ENCODE measurements around the gene CST6. TPM values are rescaled to one million over a fixed set of nuclear protein-coding genes. Genes with fewer than 3 reads are reported as not detected.

CST6 gene
- total RNA-seq, 4 donors from 2014 or later: 7.1 to 53.1 (median 30.6) TPM

- H3K4me1 ChIP-seq: peaks cover 13 to 22% of the 10 kb centered on the region in 2 donors
- 91 to 95% methylated on average over 30 of the region's 30 CpGs for WGBS, 2 donors
- TF ChIP-seq CTCF (IDR thresholded peaks at IDR 0.05) (no peak), POLR2A (IDR thresholded peaks at IDR 0.05) (no peak)
- DNase-seq: no peak
- H3K36me3 ChIP-seq: peaks cover 54 to 59% of the 10 kb centered on the region in 2 donors
- H3K9me3 ChIP-seq: no peaks in the 10 kb centered on the region
- H3K27ac ChIP-seq: no peak overlapping the region
- intact Hi-C loops (cut with DNase I): loop anchor here (5.0 kb wide), 1 partner anchor 85 kb away; no protein-coding TSS in a partner anchor
- H3K4me3 ChIP-seq (replicated peaks in 1 of 3): no peak overlapping the region
- no peaks in the 10 kb centered on the region for H3K27me3 ChIP-seq
These were observed 44.4 kb upstream of the CST6 start for GRCh38 chr11:65967329-65967934.

GRCh38 chr11:65968600-65969482, 43.0 kb upstream of the CST6 start:
- peaks cover 0 to 9% of the 10 kb centered on the region in 2 donors for H3K4me1 ChIP-seq
- no peak overlapping the region for H3K27ac ChIP-seq
- WGBS, 2 donors: 81 to 87% methylated on average over 15 of the region's 15 CpGs
- H3K36me3 ChIP-seq: peaks cover 54 to 63% of the 10 kb centered on the region in 2 donors
- no peaks in the 10 kb centered on the region for H3K27me3 ChIP-seq
- no peak overlapping the region for H3K4me3 ChIP-seq (replicated peaks in 1 of 3)
- DNase-seq: no peak
- TF ChIP-seq CTCF (IDR thresholded peaks at IDR 0.05): no peak
- no peak for TF ChIP-seq POLR2A (IDR thresholded peaks at IDR 0.05)
- H3K9me3 ChIP-seq: no peaks in the 10 kb centered on the region
- intact Hi-C loops (cut with DNase I): loop anchor here (5.0 kb wide), 1 partner anchor 87 kb away; no protein-coding TSS in a partner anchor

DNA sequence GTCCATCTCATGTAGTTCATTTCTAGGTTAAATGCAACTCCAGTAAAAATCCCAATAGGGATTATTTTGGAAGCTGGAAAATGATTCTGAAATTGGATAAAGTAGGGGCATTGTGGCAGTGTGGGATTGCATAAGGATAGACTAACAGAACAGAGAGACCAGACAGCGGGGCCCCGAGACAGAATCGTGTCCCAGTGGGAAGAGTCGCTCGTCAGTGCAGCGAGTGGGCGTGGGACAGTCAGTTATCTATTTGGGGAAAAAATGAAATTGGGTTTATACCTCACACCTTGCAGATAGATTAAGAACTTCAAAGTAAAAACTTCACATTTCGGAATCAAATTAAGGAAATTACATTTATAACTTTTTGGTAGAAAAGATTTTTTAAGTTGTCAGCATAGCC, 39.7 kb upstream of the CST6 start:
- no peak for DNase-seq
- intact Hi-C loops (cut with DNase I): no loop called here
- no peaks in the 10 kb centered on the region for H3K9me3 ChIP-seq
- H3K4me3 ChIP-seq (replicated peaks in 1 of 3): no peak overlapping the region
- peaks cover 0 to 7% of the 10 kb centered on the region in 2 donors for H3K4me1 ChIP-seq
- whole genome bisulfite sequencing, 2 donors: 93 to 97% methylated on average over 8 of the region's 8 CpGs
- no peak for TF ChIP-seq CTCF (IDR thresholded peaks at IDR 0.05)
- H3K27ac ChIP-seq: no peak overlapping the region
- no peaks in the 10 kb centered on the region for H3K27me3 ChIP-seq
- peaks cover 33 to 40% of the 10 kb centered on the region in 2 donors for H3K36me3 ChIP-seq

DNA sequence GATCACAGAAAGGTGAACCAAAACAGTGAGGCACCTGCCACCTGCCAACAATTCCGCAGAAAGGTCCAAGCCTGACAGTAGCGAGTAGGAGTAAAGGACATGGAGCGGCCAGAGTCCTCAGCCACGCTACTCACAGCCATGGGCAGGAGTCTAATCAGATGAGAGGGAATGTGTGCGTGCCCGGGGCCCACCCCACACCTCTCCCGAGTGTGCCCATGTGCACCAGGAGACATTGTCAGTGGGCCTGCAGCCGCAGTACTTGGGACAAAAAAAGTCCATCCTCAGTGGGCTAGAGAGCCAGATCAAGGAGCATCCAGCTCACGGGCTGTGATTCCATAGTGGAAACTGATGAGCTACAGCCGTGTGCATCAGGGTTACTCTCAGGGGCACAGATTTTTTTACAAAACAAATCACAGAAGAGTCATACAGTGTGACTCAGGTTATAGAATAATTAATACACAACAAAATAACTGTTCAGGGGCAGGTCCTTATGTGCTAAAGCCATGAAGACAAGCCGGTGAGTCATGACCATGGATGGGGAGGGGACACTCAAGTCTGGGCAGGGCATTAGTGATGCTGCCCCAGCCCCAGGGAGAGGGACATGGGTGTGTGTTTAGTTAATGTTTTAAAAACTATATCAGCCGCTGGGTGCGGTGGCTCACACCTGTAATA, 38.2 kb upstream of the CST6 start:
- TF ChIP-seq POLR2A (IDR thresholded peaks at IDR 0.05): no peak
- no peak for TF ChIP-seq CTCF (IDR thresholded peaks at IDR 0.05)
- Histone ChIP-seq H3K27me3 (no peaks in the 10 kb centered on the region), H3K4me1 (peaks cover 0 to 6% of the 10 kb centered on the region in 2 donors), H3K36me3 (peaks cover 35 to 40% of the 10 kb centered on the region in 2 donors), H3K27ac (no peak overlapping the region), H3K4me3 (replicated peaks in 1 of 3) (no peak overlapping the region), H3K9me3 (no peaks in the 10 kb centered on the region)
- intact Hi-C loops (cut with DNase I): no loop called here
- no peak for DNase-seq
- 94 to 97% methylated on average over 13 of the region's 13 CpGs for WGBS, 2 donors

Data from thyroid gland (tissue), 4 donors.